ENCODE data around the gene ATXN7L3. TPM values are rescaled to one million over a fixed set of nuclear protein-coding genes. Genes with fewer than 3 reads are reported as not detected.

The ATXN7L3 gene
- total RNA-seq, 4 donors from 2014 or later, result 39.3 to 46.0 (median 40.6) TPM

GRCh38 chr17:44171931-44172455 is 27.7 kb downstream of the ATXN7L3 start:
- DNase-seq, result no peak

DNA sequence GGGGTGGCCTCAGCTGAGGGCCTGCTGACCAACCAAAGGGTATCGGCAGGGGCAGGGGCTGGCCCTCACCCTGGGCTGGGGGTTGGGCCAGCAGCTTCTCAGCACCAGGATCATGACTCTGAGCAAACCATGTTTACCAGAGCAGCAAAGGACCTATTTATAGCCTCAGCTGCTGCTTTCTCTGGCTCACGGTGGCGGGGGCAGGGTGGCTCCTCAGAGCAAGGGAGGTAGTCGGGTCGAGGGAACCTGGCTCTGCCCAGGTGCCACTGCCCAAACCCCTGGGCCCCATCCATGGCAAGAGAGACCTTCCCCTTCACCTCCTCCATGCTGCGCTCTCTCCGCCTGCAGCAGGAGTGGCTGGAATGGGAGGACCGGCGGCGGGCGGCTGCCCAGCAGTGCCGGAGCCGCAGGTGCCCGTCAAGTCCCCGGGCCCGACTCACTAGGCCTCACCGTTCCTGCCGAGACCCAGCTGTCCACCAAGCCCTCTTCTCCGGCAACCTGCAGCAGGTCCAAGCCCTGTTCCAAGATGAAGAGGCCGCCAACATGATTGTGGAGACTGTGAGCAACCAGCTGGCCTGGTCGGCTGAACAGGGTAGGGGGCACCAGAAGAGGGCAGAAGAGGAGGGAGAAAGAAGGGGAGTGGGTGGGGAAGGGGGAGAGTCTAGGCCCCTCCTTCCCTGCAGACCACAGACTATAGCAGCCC is 29.0 kb downstream of the ATXN7L3 start, which contains the start of gene ASB16:
ASB16 (plus strand) TSS at position 206 of the 703 bp plus-strand sequence; CDS start at position 292, 86 bp downstream.
- no peaks in the 10 kb centered on the region for H3K27me3 ChIP-seq
- ATAC-seq (peak; percentile 88 to 91), DNase-seq (peak; percentile 80 to 90)
- in situ Hi-C loops (cut with MboI; ENCODE audit: low sequenced_read_pairs in 4 of 4), result loop anchor here in 1 of 4 donors (25.0 kb wide), 1 partner anchor 258 kb away; the partner anchor contains the start of gene MPP2
- peak within 1 kb of the TSS; percentile 60 to 82 (median 66) for H3K4me3 ChIP-seq
- H3K4me1 ChIP-seq, result peaks cover 28 to 39% of the 10 kb centered on the region in 2 donors
- TF ChIP-seq, protein P1, sequence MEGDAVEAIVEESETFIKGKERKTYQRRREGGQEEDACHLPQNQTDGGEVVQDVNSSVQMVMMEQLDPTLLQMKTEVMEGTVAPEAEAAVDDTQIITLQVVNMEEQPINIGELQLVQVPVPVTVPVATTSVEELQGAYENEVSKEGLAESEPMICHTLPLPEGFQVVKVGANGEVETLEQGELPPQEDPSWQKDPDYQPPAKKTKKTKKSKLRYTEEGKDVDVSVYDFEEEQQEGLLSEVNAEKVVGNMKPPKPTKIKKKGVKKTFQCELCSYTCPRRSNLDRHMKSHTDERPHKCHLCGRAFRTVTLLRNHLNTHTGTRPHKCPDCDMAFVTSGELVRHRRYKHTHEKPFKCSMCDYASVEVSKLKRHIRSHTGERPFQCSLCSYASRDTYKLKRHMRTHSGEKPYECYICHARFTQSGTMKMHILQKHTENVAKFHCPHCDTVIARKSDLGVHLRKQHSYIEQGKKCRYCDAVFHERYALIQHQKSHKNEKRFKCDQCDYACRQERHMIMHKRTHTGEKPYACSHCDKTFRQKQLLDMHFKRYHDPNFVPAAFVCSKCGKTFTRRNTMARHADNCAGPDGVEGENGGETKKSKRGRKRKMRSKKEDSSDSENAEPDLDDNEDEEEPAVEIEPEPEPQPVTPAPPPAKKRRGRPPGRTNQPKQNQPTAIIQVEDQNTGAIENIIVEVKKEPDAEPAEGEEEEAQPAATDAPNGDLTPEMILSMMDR (IDR thresholded peaks at IDR 0.05 in 4 of 5, conservative IDR thresholded peaks at IDR 0.05 in 1 of 5), result peak in 3 of 5 experiments; percentile 15 to 44 (median 31)
- peak; percentile 89 to 96 for TF ChIP-seq POLR2A (IDR thresholded peaks at IDR 0.05)
- H3K27ac ChIP-seq, result peak within 1 kb of the TSS; percentile 96 to 100 (median 99)
- H3K36me3 ChIP-seq, result peaks cover 0 to 5% of the 10 kb centered on the region in 2 donors
- H3K9me3 ChIP-seq, result no peaks in the 10 kb centered on the region
- intact Hi-C loops (cut with DNase I; ENCODE audit: low total_unique reads), result loop anchor here (5.0 kb wide), 1 partner anchor 42 kb away; no protein-coding TSS in a partner anchor

More at GRCh38 chr17:44171931-44172455, 27.7 kb downstream of the ATXN7L3 start:
- Histone ChIP-seq H3K4me1 (peaks cover 28 to 40% of the 10 kb centered on the region in 2 donors), H3K4me3 (peak overlapping the region; percentile 60 to 82 (median 66)), H3K27me3 (no peaks in the 10 kb centered on the region), H3K9me3 (no peaks in the 10 kb centered on the region), H3K27ac (peak overlapping the region; percentile 96 to 100 (median 99)), H3K36me3 (peaks cover 0 to 5% of the 10 kb centered on the region in 2 donors)
- no peak for ATAC-seq
- intact Hi-C loops (cut with DNase I; ENCODE audit: low total_unique reads), result loop anchor here (5.0 kb wide), 1 partner anchor 40 kb away; no protein-coding TSS in a partner anchor
- in situ Hi-C loops (cut with MboI; ENCODE audit: low sequenced_read_pairs in 4 of 4), result loop anchor here in 1 of 4 donors (25.0 kb wide), 1 partner anchor 260 kb away; the partner anchor contains the start of gene MPP2
- no peak for TF ChIP-seq POLR2A (IDR thresholded peaks at IDR 0.05)
- TF ChIP-seq, protein P1 (IDR thresholded peaks at IDR 0.05 in 4 of 5, conservative IDR thresholded peaks at IDR 0.05 in 1 of 5), result no peak

GRCh38 chr17:44170135-44170498 is 29.6 kb downstream of the ATXN7L3 start:
- H3K4me3 ChIP-seq, result peak overlapping the region; percentile 60 to 82 (median 66)
- intact Hi-C loops (cut with DNase I; ENCODE audit: low total_unique reads), result loop anchor here (5.0 kb wide), 1 partner anchor 42 kb away; no protein-coding TSS in a partner anchor
- peaks cover 0 to 5% of the 10 kb centered on the region in 2 donors for H3K36me3 ChIP-seq
- TF ChIP-seq, protein P1 (IDR thresholded peaks at IDR 0.05 in 4 of 5, conservative IDR thresholded peaks at IDR 0.05 in 1 of 5), result no peak
- TF ChIP-seq POLR2A (IDR thresholded peaks at IDR 0.05), result no peak
- no peak for DNase-seq
- H3K9me3 ChIP-seq, result no peaks in the 10 kb centered on the region
- peaks cover 28 to 36% of the 10 kb centered on the region in 2 donors for H3K4me1 ChIP-seq
- H3K27ac ChIP-seq, result peak overlapping the region; percentile 96 to 100 (median 99)
- in situ Hi-C loops (cut with MboI; ENCODE audit: low sequenced_read_pairs in 4 of 4), result loop anchor here in 1 of 4 donors (25.0 kb wide), 1 partner anchor 258 kb away; the partner anchor contains the start of gene MPP2
- H3K27me3 ChIP-seq, result no peaks in the 10 kb centered on the region
- ATAC-seq, result peak; percentile 56 to 58

DNA sequence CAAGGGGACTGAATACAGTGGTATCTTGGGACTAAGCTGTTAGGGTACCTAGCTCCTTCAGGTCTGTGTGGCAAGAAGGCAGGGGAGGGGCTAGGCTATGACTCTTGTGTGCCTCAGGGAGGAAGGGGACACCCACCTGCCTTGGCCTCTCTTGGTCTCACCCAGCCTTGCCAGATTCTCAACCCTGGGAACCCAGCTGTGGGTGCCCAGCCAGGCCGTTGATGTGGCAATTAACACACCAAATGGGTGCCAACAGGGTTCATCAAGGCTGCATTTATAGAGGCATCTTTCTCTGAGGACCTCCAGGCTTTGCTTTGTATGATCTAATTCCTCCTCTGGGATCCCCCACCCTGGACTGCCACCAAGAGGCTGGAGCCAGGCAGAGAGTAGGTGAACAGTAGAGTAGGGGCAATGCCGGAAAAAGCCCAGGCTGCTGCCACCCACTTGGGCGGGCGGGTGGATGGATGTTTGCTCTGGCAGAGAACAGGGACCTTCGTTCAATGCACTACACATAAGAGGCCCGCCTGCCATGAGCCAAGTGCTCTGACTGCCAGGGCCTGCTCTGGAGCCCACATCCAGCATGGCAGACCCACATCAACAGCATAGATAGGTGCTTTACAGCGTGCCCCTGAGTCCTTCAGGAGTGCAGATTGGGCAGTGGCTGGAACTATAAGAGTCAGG is 32.4 kb downstream of the ATXN7L3 start:
- Histone ChIP-seq H3K4me1 (peaks cover 19 to 34% of the 10 kb centered on the region in 2 donors), H3K4me3 (no peak overlapping the region), H3K27ac (peak overlapping the region in 1 of 4 donors; percentile 99), H3K36me3 (peaks cover 0 to 2% of the 10 kb centered on the region in 2 donors), H3K9me3 (no peaks in the 10 kb centered on the region), H3K27me3 (no peaks in the 10 kb centered on the region)
- DNase-seq (no peak), ATAC-seq (no peak)
- TF ChIP-seq POLR2A (IDR thresholded peaks at IDR 0.05), result no peak
- TF ChIP-seq, protein P1 (IDR thresholded peaks at IDR 0.05 in 4 of 5, conservative IDR thresholded peaks at IDR 0.05 in 1 of 5), result no peak
- intact Hi-C loops (cut with DNase I; ENCODE audit: low total_unique reads), result no loop called here
- in situ Hi-C loops (cut with MboI; ENCODE audit: low sequenced_read_pairs in 4 of 4), result loop anchor here in 1 of 4 donors (25.0 kb wide), 1 partner anchor 255 kb away; the partner anchor contains the start of gene MPP2
